LNCaP clone FGC (cell line): ENCODE results near the gene IGFL4.

Experiments used
- DNase-seq: peaks from one replicate; pipeline ENCODE4 v3.0.0-alpha.2; 2011; ENCODE audit warnings: low read depth
- H3K4me3 ChIP-seq: 2 replicates; pipeline ENCODE4 v1.5.1; 2011; ENCODE audit warnings: mild to moderate bottlenecking, low read depth, low read length, control low read depth
- CTCF ChIP-seq: IDR thresholded peaks from 2 replicates; pipeline ENCODE4 v1.5.1; 2012; ENCODE audit warnings: mild to moderate bottlenecking; ENCODE audit not compliant: control insufficient read depth, insufficient read depth; ENCODE audit errors: extremely low read depth

Gene IGFL4

GRCh38 chr19:46022061-46022430, 18.8 kb downstream of the IGFL4 start:
- DNase-seq, result no peak
- no peak overlapping the region for H3K4me3 ChIP-seq
- TF ChIP-seq CTCF, result no peak

- H3K4me3 ChIP-seq, result no peak overlapping the region
- no peak for DNase-seq
- TF ChIP-seq CTCF, result no peak
Observed at GRCh38 chr19:46021531-46022041, 19.2 kb downstream of the IGFL4 start.

GRCh38 chr19:46020819-46021125, 20.0 kb downstream of the IGFL4 start:
- no peak overlapping the region for H3K4me3 ChIP-seq
- no peak for TF ChIP-seq CTCF
- no peak for DNase-seq

- no peak for TF ChIP-seq CTCF
- DNase-seq, result no peak
Observed at GRCh38 chr19:46019270-46019669, 21.5 kb downstream of the IGFL4 start.

GRCh38 chr19:46018729-46019251, 22.0 kb downstream of the IGFL4 start:
- no peak for TF ChIP-seq CTCF
- no peak overlapping the region for H3K4me3 ChIP-seq
- no peak for DNase-seq

More at GRCh38 chr19:46019270-46019669, 21.5 kb downstream of the IGFL4 start:
- H3K4me3 ChIP-seq, result no peak overlapping the region

GRCh38 chr19:46017874-46018675, 22.7 kb downstream of the IGFL4 start:
- DNase-seq, result no peak
- TF ChIP-seq CTCF, result no peak
- no peak overlapping the region for H3K4me3 ChIP-seq

GRCh38 chr19:46017095-46017429, 23.7 kb downstream of the IGFL4 start:
- no peak for DNase-seq
- no peak overlapping the region for H3K4me3 ChIP-seq
- TF ChIP-seq CTCF, result no peak
